Upper lobe of left lung (tissue), 4 donors: ENCODE measurements around the gene CARD9.

Source experiments
- POLR2A ChIP-seq, 4 donors: fragments of 450-650 bp; IDR thresholded peaks; one replicate each; pipeline ENCODE4 v1.5.1; 2016 to 2017; ENCODE audit warnings: antibody characterized with exemption in 4 of 4, mild to moderate bottlenecking in 2 of 4
- TF ChIP-seq, protein P1 (sequence below), 6 experiments: fragments of 450-650 bp in 4 of 6; fragments of 200-600 bp in 2 of 6; sonication (generic) in 2 of 6; IDR thresholded peaks; one replicate each; pipeline ENCODE4 v1.5.1; 2016 to 2019; ENCODE audit warnings: antibody characterized with exemption in 6 of 6

DNA sequence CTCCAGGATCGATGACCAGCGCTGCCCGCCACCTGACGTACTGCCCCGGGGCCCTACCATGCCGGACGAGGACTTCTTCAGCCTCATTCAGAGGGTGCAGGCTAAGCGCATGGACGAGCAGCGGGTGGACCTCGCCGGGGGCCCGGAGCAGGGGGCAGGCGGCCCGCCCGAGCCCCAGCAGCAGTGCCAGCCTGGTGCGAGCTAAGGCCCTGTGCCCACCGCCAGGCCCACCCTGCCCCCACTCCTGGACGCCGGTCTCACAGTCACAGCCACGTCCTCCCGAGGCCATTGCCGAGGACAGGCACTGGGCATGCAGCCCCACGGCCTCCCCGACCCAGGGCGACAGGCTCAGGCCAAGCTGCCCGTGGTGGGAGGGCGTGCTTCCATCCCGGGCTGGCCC is 15.5 kb downstream of the CARD9 start:
- TF ChIP-seq, protein P1, sequence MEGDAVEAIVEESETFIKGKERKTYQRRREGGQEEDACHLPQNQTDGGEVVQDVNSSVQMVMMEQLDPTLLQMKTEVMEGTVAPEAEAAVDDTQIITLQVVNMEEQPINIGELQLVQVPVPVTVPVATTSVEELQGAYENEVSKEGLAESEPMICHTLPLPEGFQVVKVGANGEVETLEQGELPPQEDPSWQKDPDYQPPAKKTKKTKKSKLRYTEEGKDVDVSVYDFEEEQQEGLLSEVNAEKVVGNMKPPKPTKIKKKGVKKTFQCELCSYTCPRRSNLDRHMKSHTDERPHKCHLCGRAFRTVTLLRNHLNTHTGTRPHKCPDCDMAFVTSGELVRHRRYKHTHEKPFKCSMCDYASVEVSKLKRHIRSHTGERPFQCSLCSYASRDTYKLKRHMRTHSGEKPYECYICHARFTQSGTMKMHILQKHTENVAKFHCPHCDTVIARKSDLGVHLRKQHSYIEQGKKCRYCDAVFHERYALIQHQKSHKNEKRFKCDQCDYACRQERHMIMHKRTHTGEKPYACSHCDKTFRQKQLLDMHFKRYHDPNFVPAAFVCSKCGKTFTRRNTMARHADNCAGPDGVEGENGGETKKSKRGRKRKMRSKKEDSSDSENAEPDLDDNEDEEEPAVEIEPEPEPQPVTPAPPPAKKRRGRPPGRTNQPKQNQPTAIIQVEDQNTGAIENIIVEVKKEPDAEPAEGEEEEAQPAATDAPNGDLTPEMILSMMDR (IDR thresholded peaks at IDR 0.05): no peak
- TF ChIP-seq POLR2A (IDR thresholded peaks at IDR 0.05): no peak
